Stimulated activated CD4-positive, alpha-beta T cell treated with anti-CD3 and anti-CD28 coated beads, TNF-alpha, amount 100 ng/mL, for 4 hours (primary cell): Measurements from ENCODE around the gene LHFPL5.

Experiments used
- DNase-seq, 3 experiments: peaks; one replicate each; pipeline ENCODE4 v3.0.0-alpha.2; 2020; ENCODE audit warnings: low read depth in 3 of 3

LHFPL5 gene

GRCh38 chr6:35804996-35805736, at the start of gene LHFPL5:
Gene LHFPL5 (plus strand): TSS chr6:35805352. CDS start chr6:35805671, 319 bp downstream.
- DNase-seq = peak in 1 of 3 experiments; percentile 14

DNA sequence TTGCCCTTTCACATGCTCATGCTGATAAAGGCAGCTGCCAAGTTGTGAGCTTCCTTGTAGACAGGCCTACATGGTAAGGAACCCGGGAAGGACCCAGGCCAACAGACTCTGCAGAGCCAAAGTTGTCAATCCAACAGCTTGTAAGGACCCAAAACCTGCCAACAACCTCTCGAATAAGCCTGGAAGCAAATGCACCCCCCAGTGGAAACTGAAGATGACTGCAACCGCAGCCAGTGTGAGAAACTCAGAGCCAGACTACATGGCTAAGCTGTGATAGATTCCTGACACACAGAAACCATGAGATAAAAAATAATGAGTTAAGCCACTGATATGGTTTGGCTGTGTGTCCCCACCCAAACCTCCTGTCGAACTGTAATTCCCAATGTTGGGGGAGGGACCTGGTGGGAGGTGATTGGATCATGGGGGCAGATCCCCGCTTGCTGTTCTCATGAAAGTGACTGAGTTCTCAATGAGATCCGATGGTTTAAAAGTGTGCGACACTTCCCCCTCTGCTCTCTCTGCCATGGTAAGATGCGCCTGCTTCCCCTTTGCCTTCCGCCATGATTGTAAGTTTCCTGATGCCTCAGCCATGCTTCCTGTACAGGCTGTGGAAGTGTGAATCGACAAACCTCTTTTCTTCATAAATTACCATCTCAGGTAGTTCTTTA, 47.6 kb upstream of the LHFPL5 start:
- DNase-seq = no peak

DNA sequence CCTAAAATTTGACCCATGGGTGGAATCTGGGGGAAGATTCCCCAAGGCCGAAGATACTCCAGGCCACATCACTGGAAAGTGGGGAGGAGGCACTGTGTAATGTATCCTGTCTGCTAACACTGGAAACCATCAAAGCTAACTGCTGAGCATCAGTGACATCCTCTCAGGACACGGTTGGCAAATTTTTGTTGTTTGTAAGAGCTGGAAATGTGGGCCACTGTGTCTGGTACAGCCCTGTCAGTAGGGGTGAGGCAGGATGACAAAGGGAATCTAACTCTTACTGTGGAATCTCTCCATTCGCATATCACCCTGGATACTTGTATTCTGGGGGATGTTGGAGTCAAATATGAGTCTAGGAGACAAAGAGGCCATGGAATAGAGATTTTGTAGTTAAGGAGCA, 45.7 kb upstream of the LHFPL5 start:
- no peak for DNase-seq

DNA sequence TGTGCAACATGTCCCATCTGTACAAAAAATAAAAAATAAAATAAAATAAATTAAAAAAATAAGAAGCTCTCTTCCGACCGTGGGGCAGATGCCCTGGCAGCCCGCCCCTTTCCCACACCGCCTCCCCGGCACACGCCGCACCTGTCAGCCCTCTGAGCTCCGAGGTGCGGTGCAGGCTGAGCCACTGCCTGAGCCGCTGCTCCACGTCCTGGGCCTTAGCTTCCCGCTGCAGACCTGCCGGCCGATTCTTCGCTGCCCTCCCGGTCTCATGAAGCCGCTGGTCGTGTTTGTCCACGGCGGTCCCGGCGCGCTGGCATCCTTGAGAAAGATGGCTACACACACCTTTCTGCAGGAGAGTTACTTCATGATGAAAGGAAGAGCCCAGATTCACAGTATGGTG, 39.4 kb upstream of the LHFPL5 start:
- DNase-seq = no peak

DNA sequence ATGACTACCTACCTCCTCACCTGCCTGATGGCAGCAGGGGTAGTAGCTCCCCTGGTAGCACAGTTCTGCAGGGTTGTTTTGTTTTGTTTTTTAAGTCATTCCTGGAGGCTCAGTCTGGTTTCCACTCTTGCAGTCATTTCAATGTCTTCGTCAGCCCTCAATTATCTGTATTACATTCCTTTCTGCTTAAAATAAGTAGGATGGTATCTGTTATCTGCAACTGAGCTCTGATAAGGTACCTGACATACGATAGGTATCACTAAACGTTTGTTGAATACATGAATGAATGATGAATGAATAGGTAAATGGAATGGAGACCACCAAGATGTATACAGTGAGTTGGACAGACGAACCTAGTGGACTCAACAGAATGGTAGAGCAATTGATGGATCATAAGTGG, 35.9 kb upstream of the LHFPL5 start:
- no peak for DNase-seq

GRCh38 chr6:35771343-35771627, 33.9 kb upstream of the LHFPL5 start:
- DNase-seq = no peak

GRCh38 chr6:35774116-35774794, 30.9 kb upstream of the LHFPL5 start:
- no peak for DNase-seq

DNA sequence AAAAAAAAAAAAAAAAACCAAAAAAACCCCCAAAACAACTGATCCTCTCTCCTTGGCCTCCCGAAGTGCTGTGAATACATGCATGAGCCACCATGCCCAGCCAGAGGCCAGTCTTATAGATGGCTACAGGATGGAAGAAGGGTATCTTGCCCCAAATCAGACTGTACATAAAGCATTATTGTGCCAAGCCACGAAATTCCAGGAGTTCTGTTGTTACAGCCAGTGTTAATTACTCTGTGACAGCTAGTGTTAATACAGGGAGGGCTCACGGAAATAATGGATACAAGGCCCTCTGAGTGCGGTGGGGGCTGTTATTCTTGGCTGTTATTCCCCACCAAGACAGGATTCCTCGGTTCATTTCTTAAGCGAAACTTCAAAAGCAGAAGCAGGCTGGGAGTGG, 30.1 kb upstream of the LHFPL5 start:
- DNase-seq = no peak

DNA sequence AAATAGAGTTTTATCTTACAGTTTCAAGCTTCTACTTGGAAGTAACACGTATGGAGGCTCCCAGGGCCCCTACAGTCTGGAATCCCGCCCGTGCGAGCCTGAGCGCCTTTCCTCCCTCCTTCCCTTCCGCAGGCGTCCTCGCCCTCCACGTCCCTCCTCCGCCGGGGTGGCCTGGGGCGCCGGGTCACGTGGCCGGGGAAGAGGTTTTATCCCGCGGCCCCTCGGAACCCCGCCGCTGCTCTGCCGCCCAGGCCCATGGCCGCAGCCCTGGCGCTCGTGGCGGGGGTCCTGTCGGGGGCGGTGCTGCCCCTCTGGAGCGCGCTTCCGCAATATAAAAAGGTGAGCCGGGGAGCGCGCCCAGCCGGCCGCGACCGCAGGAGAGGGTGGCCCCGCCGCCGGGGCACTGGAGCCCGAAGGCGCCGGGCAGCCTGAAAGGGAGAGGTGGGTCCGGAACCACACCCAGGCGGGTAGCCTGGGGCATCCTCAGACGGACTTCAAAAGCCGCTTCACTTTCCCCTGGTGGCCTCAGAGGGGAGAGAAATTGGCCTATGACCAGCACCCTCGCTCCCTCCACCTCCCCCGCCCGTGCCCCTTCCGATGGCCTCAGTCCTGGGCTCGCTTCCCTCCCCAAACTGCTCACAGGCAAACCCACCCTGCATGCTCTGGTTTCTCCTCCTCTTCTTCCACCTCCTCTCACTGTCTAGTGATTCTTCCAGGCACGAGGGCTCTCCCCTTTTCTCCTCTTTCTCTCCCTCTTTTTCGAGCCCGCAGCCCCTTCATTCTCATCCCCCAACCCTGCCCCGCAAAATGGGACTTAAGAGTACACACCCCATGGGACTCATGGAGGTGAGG, 28.6 kb upstream of the LHFPL5 start, which contains the start of gene CLPSL2:
Gene CLPSL2 (plus strand): TSS at position 235 of the 852 bp plus-strand sequence. CDS start 21 bp downstream, at position 256.
- DNase-seq = no peak

DNA sequence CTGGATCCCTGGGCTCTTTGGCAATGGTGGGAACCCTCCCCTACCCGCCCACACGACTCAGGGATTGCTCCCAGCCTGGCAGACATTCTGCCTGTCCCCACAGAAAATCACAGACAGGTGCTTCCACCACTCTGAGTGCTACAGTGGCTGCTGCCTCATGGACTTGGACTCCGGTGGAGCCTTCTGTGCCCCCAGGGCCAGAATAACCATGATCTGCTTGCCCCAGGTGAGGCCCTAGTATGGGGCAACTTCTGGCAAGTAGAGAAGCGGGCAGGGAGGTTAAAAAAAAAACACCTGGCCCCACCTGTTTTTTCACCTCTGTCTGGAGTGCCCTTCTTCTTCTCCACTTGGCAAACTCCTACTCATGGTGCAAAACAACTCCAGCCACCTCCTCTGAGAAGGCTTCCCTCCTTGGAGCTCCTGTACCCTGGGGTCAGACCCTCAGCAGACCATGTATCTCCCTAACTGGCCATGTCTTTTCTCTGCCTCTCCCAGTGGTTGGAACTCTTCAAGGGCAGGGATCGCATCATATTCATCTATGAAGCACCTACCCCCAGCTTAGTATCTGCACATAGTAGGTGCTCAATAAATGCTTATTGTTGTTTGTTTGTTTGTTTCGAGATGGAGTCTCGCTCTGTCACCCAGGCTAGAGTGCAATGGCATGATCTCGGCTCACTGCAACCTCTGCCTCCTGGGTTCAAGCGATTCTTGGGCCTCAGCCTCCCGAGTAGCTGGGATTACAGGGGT, 27.6 kb upstream of the LHFPL5 start:
- no peak for DNase-seq

- no peak for DNase-seq
These were observed 26.7 kb upstream of the LHFPL5 start for GRCh38 chr6:35778437-35778836.

- no peak for DNase-seq
These were observed 24.4 kb upstream of the LHFPL5 start, which contains the start of gene CLPSL1 for GRCh38 chr6:35780719-35781118. Gene CLPSL1 (plus strand): TSS chr6:35781019. CDS start chr6:35781111, 92 bp downstream.

DNA sequence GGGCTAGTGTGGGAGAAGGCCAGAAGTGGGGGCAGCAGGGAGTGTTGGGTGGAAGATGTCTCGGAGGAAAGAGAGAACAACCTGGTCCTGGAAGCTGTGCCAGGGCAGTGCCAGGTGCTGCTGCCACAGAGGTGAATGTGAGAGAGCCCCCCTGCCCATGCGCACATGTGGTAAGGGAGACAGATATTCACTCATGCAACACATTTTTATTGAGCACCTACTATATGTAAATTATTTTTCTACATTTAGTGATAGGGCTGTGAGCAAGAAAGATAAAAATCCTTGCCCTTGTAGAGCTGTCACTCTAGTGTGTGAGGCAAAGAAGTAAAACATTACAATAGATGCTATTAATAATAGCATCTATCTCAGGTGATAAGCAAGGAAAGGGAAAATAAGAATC, 23.9 kb upstream of the LHFPL5 start:
- no peak for DNase-seq

DNA sequence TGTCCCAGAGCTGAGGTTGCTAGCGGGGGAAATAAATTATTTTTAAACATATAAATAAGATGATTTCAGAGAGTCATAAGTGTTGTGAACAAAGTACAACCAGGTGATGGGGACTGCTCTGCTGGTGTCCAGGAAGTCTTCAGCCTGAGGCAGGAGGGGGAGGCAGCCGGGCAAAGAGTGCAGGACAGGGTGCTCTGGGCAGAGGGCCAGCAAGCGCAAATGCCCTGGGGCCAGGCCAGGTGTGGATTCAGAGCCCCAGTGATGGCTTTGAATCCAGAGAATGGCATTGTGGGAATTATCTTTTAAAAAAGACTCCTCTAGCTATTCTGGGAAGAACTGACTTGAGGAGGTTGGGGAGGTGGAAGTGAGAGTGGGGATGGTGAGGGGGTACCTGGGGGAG, 22.7 kb upstream of the LHFPL5 start:
- no peak for DNase-seq

GRCh38 chr6:35784200-35784599, 21.0 kb upstream of the LHFPL5 start:
- no peak for DNase-seq

DNA sequence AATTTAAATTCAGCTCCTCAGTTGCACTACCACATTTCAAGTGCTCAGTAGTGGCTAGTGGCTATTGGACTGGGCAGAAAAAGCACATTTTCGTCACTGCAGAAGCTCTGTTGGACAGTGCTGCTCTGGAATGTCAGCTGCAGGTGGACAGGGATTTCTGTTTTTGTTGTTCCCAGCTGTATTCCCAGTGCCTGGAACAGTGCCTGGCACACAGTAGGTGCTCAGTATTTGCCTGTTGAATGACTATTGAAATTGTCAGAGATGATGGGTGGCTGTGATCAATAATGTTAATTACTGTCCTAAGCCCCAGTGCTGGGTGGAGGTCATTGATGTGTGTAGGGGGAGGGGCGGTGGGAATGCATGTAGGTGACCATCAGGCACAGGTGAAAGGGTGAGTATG, 18.9 kb upstream of the LHFPL5 start:
- no peak for DNase-seq

- DNase-seq = no peak
These were observed 18.3 kb upstream of the LHFPL5 start for GRCh38 chr6:35786810-35787209.

- DNase-seq = no peak
These were observed 17.6 kb upstream of the LHFPL5 start for GRCh38 chr6:35787266-35788218.

GRCh38 chr6:35788423-35788982, 16.6 kb upstream of the LHFPL5 start:
- DNase-seq = no peak

GRCh38 chr6:35790683-35791082, 14.5 kb upstream of the LHFPL5 start:
- no peak for DNase-seq
